Stimulated activated CD4-positive, alpha-beta T cell treated with anti-CD3 and anti-CD28 coated beads, Interleukin-4, amount 100 ng/mL, for 1 hour (primary cell): ENCODE measurements around the gene WWTR1.

ENCODE experiments used
- DNase-seq: peaks from one replicate; pipeline ENCODE4 v3.0.0-alpha.2; 2020

Gene WWTR1

GRCh38 chr3:149560001-149560400 lies 97.8 kb downstream of the WWTR1 start:
- DNase-seq, result no peak

- no peak for DNase-seq
Measured at GRCh38 chr3:149559525-149559924, 98.3 kb downstream of the WWTR1 start.

GRCh38 chr3:149555927-149556326 lies 101.9 kb downstream of the WWTR1 start:
- no peak for DNase-seq

GRCh38 chr3:149554826-149555225 lies 103.0 kb downstream of the WWTR1 start:
- no peak for DNase-seq

- DNase-seq, result no peak
Measured at GRCh38 chr3:149553781-149554451, 103.9 kb downstream of the WWTR1 start.

- DNase-seq, result no peak
Measured at GRCh38 chr3:149552700-149553099, 105.1 kb downstream of the WWTR1 start.

- DNase-seq, result no peak
Measured at GRCh38 chr3:149551500-149551899, 106.3 kb downstream of the WWTR1 start.

- no peak for DNase-seq
Measured at GRCh38 chr3:149548669-149549065, 109.2 kb downstream of the WWTR1 start.

- no peak for DNase-seq
Measured at GRCh38 chr3:149547954-149548668, 109.7 kb downstream of the WWTR1 start.

GRCh38 chr3:149547413-149547812 lies 110.4 kb downstream of the WWTR1 start:
- DNase-seq, result no peak

GRCh38 chr3:149545049-149545448 lies 112.8 kb downstream of the WWTR1 start:
- no peak for DNase-seq

- DNase-seq, result no peak
Measured at GRCh38 chr3:149542375-149543312, 115.2 kb downstream of the WWTR1 start.

- DNase-seq, result no peak
Measured at GRCh38 chr3:149541091-149541491, 116.7 kb downstream of the WWTR1 start.

GRCh38 chr3:149538371-149538770 lies 119.5 kb downstream of the WWTR1 start:
- no peak for DNase-seq

GRCh38 chr3:149536429-149536828 lies 121.4 kb downstream of the WWTR1 start:
- DNase-seq, result no peak

GRCh38 chr3:149535333-149535685 lies 122.5 kb downstream of the WWTR1 start:
- DNase-seq, result no peak

GRCh38 chr3:149534671-149535332 lies 123.0 kb downstream of the WWTR1 start:
- DNase-seq, result no peak

GRCh38 chr3:149534082-149534481 lies 123.7 kb downstream of the WWTR1 start:
- no peak for DNase-seq

- no peak for DNase-seq
Measured at GRCh38 chr3:149532489-149533180, 125.2 kb downstream of the WWTR1 start.

- no peak for DNase-seq
Measured at GRCh38 chr3:149529099-149529498, 128.7 kb downstream of the WWTR1 start.

GRCh38 chr3:149528340-149528650 lies 129.5 kb downstream of the WWTR1 start:
- no peak for DNase-seq

- DNase-seq, result no peak
Measured at GRCh38 chr3:149527531-149528339, 130.1 kb downstream of the WWTR1 start.
